IgD-negative memory B cell (primary cell): ENCODE results near the gene CRACR2B. TPM values are rescaled to one million over a fixed set of nuclear protein-coding genes. Genes with fewer than 3 reads are reported as not detected.
A peak's percentile ranks its signal among the peaks of the same experiment; 100 is the strongest.

Experiments
- H3K27ac Mint-ChIP-seq, 3 donors: one replicate each; pipeline ENCODE4 v1.8.0; 2020 to 2022; ENCODE audit warnings: mild to moderate bottlenecking in 3 of 3, mixed read lengths in 3 of 3, moderate library complexity in 1 of 3
- H3K27me3 Mint-ChIP-seq: one replicate; pipeline ENCODE4 v1.8.0; 2021; ENCODE audit warnings: mixed read lengths
- H3K36me3 Mint-ChIP-seq: one replicate; pipeline ENCODE4 v1.8.0; 2020; ENCODE audit warnings: mild to moderate bottlenecking, mixed read lengths
- H3K4me1 Mint-ChIP-seq, 3 donors: one replicate each; pipeline ENCODE4 v1.8.0; 2020 to 2022; ENCODE audit warnings: mixed read lengths in 3 of 3, mild to moderate bottlenecking in 1 of 3
- H3K4me3 Mint-ChIP-seq, 4 donors: one replicate each; pipeline ENCODE4 v1.8.0; 2020 to 2022; ENCODE audit warnings: mild to moderate bottlenecking in 4 of 4, mixed read lengths in 4 of 4, moderate library complexity in 3 of 4
- H3K9me3 Mint-ChIP-seq, 3 donors: one replicate each; pipeline ENCODE4 v1.8.0; 2020 to 2021; ENCODE audit warnings: mixed read lengths in 3 of 3, mild to moderate bottlenecking in 1 of 3
- polyA plus RNA-seq: library from polyadenylated mRNA; unstranded; fragments of 300-500 nt; fragmentation: Illumina TruSeq; gene quantifications from one replicate; pipeline ENCODE4 v1.2.3, GENCODE V29; 2021

The CRACR2B gene
- polyA plus RNA-seq, 1 donor from 2014 or later: 20.0 TPM

DNA sequence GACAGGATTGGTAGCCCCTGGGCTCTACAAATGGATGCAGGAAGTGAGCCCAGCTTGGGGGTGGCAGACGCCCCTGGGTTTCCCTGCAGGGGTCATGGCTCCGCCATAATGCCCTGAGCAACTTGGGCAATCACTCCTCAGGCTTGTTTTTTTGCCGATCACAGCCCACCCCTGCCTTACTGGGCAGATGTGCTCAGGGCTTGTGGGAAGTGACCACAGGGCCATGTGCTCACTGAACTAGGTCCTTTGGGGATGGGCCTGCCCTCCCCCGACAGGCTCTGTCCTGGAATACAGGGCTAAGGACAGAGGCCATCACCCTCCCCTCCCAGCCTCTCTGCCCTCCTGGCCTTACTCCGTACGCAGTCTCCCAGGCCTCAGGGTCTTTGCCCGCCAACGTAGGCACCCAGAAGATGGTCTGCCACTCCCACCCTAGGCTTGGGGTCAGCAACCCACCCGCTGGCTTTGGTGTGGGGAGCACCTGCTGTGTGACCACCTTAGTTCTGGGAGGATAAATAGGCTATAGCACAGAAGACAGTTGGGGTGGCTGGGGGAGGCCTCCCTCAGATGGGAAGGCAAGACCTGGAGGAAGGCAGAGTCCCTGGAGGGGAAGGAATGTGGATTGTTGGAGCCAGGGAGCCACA, 14.1 kb upstream of the CRACR2B start:
- H3K36me3 Mint-ChIP-seq: no peaks in the 10 kb centered on the region
- H3K27ac Mint-ChIP-seq: peak overlapping the region in 1 of 3 donors; percentile 98
- H3K27me3 Mint-ChIP-seq: no peaks in the 10 kb centered on the region
- no peaks in the 10 kb centered on the region for H3K9me3 Mint-ChIP-seq
- H3K4me3 Mint-ChIP-seq: peak overlapping the region in 2 of 4 donors; percentile 32 to 96
- peaks cover 13 to 15% (median 14%) of the 10 kb centered on the region in 3 donors for H3K4me1 Mint-ChIP-seq

DNA sequence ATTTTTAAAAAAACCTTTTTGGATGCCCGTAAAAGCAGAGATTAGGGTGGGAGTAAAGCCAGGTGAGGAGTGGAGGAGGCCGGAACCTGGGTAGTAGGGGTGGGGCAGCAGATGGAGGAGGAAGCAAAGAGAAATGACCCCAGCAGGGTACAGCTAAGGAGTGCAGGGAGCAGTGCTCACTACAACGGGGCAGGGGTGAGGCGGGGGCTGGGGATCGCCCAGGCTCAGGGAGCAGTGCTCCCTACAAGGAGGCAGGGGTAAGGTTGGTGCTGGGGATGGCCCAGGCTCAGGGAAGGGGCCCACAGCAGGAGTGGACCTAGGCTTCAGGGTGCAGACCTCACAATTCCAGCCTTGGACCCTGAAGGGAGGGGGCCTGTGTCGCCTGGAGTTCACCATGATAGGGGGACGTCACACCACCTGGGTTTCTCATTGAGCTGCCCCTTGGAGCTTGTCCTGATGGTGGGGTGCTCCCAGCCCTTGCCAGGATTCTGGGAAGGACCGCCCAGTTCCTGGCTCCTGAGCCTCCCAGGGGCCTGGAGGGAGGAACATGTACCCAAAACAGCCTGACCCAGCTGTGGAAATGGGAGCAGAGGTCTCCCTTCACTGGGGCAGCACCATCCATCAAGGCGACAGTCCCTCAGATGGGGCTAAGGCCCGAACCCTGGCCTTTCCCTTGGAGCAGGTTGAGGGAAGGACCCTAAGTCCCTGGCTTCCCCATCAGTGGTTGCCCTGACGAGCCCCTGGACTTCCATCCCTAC, 11.9 kb upstream of the CRACR2B start:
- H3K4me1 Mint-ChIP-seq: peaks cover 8 to 13% (median 12%) of the 10 kb centered on the region in 3 donors
- H3K36me3 Mint-ChIP-seq: no peaks in the 10 kb centered on the region
- no peaks in the 10 kb centered on the region for H3K9me3 Mint-ChIP-seq
- no peaks in the 10 kb centered on the region for H3K27me3 Mint-ChIP-seq
- no peak overlapping the region for H3K27ac Mint-ChIP-seq
- no peak overlapping the region for H3K4me3 Mint-ChIP-seq

DNA sequence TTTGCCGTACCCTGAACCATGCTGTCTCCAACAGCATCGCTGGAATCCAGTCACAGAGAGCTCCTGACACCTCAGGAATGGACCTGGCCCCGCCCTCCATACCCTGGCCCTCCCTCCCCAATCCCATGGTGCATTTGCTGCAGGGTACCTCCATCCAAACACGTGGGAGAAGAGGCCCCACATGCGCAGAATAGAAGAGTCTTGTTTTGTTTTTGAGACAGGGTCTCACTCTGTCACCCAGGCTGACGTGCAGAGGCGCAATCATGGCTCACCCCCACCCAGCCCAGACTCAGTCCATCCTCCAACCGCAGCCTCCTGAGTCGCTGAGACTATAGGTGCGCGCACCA, 11.3 kb upstream of the CRACR2B start:
- Mint-ChIP-seq H3K27ac (peak overlapping the region in 1 of 3 donors; percentile 46), H3K36me3 (no peaks in the 10 kb centered on the region), H3K4me1 (peaks cover 6 to 12% (median 7%) of the 10 kb centered on the region in 3 donors), H3K27me3 (no peaks in the 10 kb centered on the region), H3K9me3 (no peaks in the 10 kb centered on the region), H3K4me3 (no peak overlapping the region)

DNA sequence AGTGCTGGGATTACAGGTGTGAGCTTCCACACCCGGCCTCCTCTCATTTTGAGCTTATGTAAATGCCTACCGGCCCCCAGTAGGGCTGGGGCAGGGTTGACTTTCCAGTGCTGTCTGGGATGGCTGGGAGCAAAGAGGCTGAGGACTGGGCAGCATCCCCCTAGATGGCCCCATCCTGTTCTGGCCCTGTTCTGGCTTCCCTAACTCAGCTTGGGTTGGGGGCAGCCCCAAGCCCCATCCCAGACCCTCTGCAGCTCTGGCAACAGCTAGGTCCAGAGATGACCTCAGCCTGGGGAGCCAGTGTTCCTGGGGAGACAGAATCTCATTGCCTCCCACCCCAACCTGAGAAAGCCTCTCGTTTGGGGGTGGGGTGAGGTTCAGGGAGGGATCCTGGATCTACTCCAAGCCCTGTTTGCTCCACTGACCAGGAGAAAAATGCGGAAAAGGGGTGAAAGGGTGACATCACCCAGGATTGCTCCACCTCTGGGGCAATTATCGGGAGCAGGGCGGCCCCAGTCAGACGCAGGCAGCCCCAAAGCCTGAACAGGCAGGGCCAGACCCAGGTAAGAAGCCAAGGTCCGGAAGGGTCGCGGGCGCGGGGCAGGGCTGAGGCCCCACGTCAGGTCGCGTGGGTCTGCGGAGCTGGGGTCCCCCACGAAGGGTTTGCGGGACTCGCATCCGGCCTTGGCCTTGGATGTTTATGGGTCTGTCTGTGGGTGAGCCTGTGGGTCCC, 9.2 kb upstream of the CRACR2B start, which contains the start of gene PNPLA2:
Gene PNPLA2 (plus strand): TSS at position 519 of the 733 bp plus-strand sequence. CDS start 805 bp downstream, outside the sequence.
- Mint-ChIP-seq H3K4me3 (peak within 1 kb of the TSS; percentile 85 to 100 (median 92)), H3K36me3 (peaks cover 1% of the 10 kb centered on the region), H3K27me3 (no peaks in the 10 kb centered on the region), H3K4me1 (peaks cover 5 to 9% (median 7%) of the 10 kb centered on the region in 3 donors), H3K9me3 (no peaks in the 10 kb centered on the region), H3K27ac (peak within 1 kb of the TSS; percentile 62 to 99 (median 81))

DNA sequence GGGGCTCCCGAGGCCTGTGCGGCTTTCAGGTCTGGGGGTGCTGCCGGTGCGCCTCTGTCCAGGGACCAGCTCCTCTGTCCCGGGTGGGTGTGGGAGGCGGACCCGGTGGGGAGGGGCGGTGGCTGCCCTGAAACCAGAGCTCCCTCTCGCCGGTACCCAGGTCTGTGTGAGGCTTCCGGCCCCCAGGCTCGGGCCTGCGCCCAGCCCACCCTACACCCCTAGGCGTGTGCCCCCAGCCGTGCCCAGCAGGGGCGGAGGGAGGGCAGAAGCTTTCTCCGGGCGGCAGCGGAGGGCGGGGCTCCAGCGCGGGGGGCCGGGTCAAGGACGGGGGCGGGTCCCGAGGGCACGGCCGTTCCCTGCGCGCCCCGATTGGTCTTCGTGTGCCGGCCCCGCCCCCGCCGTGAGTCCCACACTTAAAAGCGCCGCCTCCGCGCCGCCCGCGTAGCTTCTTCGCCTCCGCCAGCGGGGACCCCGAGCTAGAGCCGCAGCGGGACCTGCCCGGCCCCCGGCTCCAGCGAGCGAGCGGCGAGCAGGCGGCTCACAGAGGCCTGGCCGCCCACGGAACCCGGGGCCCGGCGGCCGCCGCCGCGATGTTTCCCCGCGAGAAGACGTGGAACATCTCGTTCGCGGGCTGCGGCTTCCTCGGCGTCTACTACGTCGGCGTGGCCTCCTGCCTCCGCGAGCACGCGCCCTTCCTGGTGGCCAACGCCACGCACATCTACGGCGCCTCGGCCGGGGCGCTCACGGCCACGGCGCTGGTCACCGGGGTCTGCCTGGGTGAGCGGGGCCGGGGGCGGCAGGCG, 8.4 kb upstream of the CRACR2B start:
- no peaks in the 10 kb centered on the region for H3K27me3 Mint-ChIP-seq
- H3K4me3 Mint-ChIP-seq: peak overlapping the region; percentile 85 to 100 (median 92)
- peaks cover 1% of the 10 kb centered on the region for H3K36me3 Mint-ChIP-seq
- H3K27ac Mint-ChIP-seq: peak overlapping the region in 2 of 3 donors; percentile 81 to 99
- H3K4me1 Mint-ChIP-seq: peaks cover 5 to 9% (median 7%) of the 10 kb centered on the region in 3 donors
- no peaks in the 10 kb centered on the region for H3K9me3 Mint-ChIP-seq

DNA sequence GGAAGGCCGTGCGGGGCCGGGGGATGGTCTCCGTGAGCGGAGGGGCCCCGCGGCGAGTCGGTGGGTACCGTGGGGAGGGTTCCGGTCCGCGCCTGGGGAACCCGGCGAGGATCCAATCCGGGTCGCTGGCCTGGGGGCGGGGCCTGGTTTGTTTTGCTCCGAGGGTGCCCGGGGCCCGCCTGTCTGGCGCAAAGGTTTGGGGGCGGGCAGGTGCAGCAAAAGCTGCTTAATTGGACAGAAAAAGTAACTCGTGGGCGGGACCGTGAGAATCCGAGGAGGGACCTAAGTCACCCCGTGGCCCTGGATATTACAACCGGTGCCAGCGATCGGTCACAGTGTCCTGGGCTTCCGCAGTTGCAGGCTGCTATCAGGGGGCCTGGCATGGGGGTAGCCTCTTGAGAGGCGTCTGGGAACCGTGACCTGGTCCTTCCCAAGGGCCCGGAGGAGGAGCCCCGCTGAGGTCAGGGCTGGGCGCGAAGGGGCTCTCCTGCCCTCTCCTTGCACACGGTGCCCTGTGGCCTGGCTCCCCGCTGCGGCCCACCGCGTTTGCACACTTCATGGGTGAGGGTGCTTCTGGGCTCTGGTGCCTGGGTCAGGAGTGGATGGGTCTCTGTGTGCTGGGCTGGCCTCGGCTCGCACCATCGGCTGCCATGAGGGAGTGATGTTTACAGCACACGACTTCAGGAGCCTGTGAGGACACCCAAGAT, 7.6 kb upstream of the CRACR2B start:
- H3K27ac Mint-ChIP-seq: peak overlapping the region in 2 of 3 donors; percentile 81 to 99
- peak overlapping the region; percentile 85 to 100 (median 92) for H3K4me3 Mint-ChIP-seq

DNA sequence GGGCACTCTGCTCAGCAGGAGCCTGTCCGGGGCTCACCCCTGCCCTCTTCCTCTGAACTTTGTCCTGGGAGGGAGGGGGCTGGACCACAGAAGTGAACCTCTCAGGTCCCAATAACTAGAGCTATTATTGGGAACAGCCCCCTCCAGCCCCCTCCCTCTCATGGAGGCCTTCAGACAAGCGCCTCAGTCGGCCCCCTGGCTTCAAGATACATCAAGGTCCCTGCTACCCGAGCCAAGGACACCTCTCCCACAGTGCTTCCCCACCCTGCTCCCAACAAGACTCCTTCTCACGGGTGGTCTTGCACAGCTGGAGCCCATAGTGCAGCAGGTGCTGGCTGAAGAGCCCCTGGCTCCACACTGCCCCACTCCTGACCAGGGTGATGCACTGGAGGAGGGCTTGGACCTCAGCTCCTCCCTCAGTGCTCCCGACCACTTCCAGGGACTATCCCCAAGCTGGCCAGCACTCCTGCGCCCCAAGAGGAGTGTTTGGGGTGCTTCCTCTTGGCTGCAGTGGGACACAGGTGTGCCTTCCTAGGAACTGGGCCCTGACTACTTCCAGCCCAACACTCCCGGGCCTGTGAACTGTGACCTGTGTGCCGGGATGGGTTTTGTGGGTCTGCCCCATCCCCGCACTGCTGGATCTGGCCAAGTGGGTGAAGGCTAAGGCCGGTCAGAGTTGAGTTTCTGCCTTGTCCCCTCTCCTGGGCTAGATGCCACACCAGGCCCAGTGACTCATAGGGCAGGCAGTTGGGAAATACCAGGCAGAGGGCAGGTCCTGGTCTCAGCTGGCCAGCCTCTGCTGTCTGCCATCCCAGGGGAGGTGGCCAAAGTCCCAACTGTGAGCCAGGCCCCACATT, 6.8 kb upstream of the CRACR2B start:
- H3K4me3 Mint-ChIP-seq: peak overlapping the region; percentile 85 to 100 (median 92)
- H3K4me1 Mint-ChIP-seq: peaks cover 5 to 9% (median 7%) of the 10 kb centered on the region in 3 donors
- peak overlapping the region in 1 of 3 donors; percentile 99 for H3K27ac Mint-ChIP-seq
- H3K27me3 Mint-ChIP-seq: no peaks in the 10 kb centered on the region
- H3K9me3 Mint-ChIP-seq: no peaks in the 10 kb centered on the region
- peaks cover 1% of the 10 kb centered on the region for H3K36me3 Mint-ChIP-seq

More for the DNA sequence above, 7.6 kb upstream of the CRACR2B start:
- peaks cover 1% of the 10 kb centered on the region for H3K36me3 Mint-ChIP-seq
- peaks cover 5 to 9% (median 7%) of the 10 kb centered on the region in 3 donors for H3K4me1 Mint-ChIP-seq
- H3K27me3 Mint-ChIP-seq: no peaks in the 10 kb centered on the region
- H3K9me3 Mint-ChIP-seq: no peaks in the 10 kb centered on the region

DNA sequence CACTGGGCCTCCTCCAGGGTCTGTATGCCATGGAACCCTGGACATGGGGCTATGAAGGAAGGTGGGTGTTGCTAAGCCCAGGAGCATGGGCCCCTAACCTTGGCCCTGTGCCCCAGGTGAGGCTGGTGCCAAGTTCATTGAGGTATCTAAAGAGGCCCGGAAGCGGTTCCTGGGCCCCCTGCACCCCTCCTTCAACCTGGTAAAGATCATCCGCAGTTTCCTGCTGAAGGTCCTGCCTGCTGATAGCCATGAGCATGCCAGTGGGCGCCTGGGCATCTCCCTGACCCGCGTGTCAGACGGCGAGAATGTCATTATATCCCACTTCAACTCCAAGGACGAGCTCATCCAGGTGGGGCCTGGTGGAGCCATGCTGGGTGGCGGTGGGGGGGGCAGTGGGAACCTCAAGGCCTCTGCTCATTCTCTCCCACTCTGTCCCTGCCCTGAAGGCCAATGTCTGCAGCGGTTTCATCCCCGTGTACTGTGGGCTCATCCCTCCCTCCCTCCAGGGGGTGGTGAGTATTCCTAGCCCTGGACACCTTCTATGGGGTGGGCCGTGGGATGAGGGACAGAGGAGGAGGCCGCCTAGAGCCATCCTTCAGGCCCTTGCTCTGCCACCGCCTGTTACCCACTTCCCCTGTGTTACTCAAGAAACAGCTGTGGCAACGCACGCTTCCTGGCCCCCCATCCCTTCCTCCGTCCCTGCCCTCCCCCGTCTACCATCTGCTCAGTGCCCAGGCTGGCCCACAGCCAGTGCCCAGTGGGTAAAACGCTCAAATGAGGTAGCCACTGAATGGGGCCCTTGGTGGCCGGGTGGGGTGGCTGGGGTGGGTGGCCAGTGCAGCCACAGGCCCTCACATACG, 6.0 kb upstream of the CRACR2B start:
- Mint-ChIP-seq H3K27me3 (no peaks in the 10 kb centered on the region), H3K27ac (peak overlapping the region in 1 of 3 donors; percentile 67), H3K4me1 (peaks cover 5 to 11% (median 10%) of the 10 kb centered on the region in 3 donors)

DNA sequence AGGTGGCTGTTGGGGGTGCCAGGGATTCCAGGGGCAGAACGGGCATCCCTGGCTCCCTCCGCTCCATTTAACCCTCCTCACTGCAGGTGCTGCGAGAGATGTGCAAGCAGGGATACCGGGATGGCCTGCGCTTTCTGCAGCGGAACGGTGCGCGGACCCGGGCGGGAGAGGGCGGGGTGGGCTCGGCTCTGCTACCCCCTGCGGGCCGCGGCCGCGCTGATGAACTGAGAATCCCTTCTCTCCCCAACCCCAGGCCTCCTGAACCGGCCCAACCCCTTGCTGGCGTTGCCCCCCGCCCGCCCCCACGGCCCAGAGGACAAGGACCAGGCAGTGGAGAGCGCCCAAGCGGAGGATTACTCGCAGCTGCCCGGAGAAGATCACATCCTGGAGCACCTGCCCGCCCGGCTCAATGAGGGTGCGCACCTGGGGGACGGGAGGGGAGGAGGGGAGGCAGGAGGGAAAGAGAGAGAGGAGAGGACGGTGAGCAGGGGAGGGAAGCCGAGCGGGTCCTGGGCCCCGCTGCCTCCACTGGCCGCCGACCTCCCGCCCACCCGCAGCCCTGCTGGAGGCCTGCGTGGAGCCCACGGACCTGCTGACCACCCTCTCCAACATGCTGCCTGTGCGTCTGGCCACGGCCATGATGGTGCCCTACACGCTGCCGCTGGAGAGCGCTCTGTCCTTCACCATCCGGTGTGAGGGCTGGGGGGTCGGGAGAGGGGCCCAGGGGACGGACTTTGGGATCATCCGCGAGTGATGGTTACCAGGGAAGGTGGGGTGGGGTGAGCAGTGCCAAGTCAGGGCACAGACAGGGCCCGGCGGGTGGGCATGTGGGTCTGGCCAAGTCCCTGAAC, 4.1 kb upstream of the CRACR2B start:
- H3K9me3 Mint-ChIP-seq: no peaks in the 10 kb centered on the region
- H3K4me3 Mint-ChIP-seq: no peak overlapping the region
- peaks cover 13 to 18% (median 16%) of the 10 kb centered on the region in 3 donors for H3K4me1 Mint-ChIP-seq
- peaks cover 1% of the 10 kb centered on the region for H3K27me3 Mint-ChIP-seq
- H3K27ac Mint-ChIP-seq: peak overlapping the region in 1 of 3 donors; percentile 45
- peaks cover 3% of the 10 kb centered on the region for H3K36me3 Mint-ChIP-seq

More for the DNA sequence above, 6.0 kb upstream of the CRACR2B start:
- Mint-ChIP-seq H3K4me3 (peak overlapping the region in 3 of 4 donors; percentile 9 to 100 (median 17)), H3K36me3 (peaks cover 1% of the 10 kb centered on the region), H3K9me3 (no peaks in the 10 kb centered on the region)

DNA sequence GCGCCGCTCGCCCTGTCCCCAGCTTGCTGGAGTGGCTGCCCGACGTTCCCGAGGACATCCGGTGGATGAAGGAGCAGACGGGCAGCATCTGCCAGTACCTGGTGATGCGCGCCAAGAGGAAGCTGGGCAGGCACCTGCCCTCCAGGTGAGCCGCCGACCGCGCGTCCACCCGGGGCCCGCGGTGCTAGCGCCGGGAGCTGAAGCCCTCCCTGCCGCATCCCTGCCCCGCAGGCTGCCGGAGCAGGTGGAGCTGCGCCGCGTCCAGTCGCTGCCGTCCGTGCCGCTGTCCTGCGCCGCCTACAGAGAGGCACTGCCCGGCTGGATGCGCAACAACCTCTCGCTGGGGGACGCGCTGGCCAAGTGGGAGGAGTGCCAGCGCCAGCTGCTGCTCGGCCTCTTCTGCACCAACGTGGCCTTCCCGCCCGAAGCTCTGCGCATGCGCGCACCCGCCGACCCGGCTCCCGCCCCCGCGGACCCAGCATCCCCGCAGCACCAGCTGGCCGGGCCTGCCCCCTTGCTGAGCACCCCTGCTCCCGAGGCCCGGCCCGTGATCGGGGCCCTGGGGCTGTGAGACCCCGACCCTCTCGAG, 3.3 kb upstream of the CRACR2B start:
- H3K4me1 Mint-ChIP-seq: peaks cover 13 to 25% (median 23%) of the 10 kb centered on the region in 3 donors
- H3K36me3 Mint-ChIP-seq: peaks cover 3% of the 10 kb centered on the region
- no peaks in the 10 kb centered on the region for H3K9me3 Mint-ChIP-seq
- H3K27me3 Mint-ChIP-seq: peaks cover 5% of the 10 kb centered on the region
- no peak overlapping the region for H3K4me3 Mint-ChIP-seq
- H3K27ac Mint-ChIP-seq: no peak overlapping the region

DNA sequence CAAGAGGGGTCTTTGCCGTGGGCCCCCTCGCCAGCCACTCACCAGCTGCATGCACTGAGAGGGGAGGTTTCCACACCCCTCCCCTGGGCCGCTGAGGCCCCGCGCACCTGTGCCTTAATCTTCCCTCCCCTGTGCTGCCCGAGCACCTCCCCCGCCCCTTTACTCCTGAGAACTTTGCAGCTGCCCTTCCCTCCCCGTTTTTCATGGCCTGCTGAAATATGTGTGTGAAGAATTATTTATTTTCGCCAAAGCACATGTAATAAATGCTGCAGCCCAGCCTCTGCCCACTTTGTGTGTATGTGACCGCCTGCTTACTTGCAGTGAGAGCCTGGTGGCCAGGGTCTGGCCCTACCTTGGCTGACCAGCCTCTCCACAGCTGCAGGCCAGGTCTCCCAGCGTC, 2.8 kb upstream of the CRACR2B start:
- H3K27ac Mint-ChIP-seq: no peak overlapping the region
- H3K4me1 Mint-ChIP-seq: peaks cover 11 to 27% (median 25%) of the 10 kb centered on the region in 3 donors
- peak overlapping the region in 1 of 4 donors; percentile 29 for H3K4me3 Mint-ChIP-seq
- H3K9me3 Mint-ChIP-seq: no peaks in the 10 kb centered on the region
- H3K36me3 Mint-ChIP-seq: peaks cover 3% of the 10 kb centered on the region
- H3K27me3 Mint-ChIP-seq: peaks cover 5% of the 10 kb centered on the region
